ENCODE data around the gene SMAD3.
"Not testable (repeated sequence)": the region's sequence is repeated elsewhere in the genome, so short reads cannot be mapped to it uniquely, and the experiment has no call there.

The SMAD3 gene

DNA sequence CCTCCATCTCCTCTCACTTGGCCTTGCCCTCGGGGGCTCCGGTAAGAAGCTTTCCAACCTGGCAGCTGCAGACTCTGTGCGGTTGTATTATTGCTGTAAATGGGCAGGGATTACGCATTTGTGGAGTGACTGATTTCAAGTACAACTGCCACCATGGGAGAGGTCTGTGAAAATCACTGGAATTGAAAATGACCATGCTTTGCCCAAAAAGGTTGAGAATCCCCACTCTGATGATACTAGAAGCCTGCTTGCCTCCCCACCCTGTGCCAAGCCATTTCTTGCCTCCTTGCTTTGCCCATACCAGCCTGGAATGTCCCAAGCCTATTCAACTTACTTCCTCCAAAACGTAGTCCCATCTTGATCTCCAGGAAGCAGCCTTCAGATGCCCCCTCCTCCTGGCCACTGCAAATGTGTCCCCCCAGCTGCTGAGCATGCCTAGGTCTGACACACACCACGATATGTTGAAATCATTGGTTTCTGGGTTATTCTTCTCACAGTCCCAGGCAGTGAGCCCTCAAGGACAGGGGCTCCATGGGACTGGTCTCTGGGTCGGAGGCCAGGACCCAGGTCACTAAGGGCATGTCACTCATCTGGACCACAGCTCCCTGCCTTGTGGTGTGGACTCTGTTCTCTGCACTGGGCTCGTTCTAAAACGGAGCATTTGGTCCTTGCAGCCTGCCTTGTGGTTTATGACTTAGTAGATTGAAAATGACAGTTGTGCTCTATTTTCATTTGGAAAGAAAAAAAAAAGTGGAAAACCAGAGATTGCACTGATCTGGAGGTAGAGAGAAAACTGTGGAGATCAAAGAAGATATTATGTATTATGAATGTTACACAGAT is 42.9 kb downstream of the SMAD3 start:
- DNase-seq (ENCODE audit: low read depth in 1 of 2, low spot score in 1 of 2), result no peak

DNA sequence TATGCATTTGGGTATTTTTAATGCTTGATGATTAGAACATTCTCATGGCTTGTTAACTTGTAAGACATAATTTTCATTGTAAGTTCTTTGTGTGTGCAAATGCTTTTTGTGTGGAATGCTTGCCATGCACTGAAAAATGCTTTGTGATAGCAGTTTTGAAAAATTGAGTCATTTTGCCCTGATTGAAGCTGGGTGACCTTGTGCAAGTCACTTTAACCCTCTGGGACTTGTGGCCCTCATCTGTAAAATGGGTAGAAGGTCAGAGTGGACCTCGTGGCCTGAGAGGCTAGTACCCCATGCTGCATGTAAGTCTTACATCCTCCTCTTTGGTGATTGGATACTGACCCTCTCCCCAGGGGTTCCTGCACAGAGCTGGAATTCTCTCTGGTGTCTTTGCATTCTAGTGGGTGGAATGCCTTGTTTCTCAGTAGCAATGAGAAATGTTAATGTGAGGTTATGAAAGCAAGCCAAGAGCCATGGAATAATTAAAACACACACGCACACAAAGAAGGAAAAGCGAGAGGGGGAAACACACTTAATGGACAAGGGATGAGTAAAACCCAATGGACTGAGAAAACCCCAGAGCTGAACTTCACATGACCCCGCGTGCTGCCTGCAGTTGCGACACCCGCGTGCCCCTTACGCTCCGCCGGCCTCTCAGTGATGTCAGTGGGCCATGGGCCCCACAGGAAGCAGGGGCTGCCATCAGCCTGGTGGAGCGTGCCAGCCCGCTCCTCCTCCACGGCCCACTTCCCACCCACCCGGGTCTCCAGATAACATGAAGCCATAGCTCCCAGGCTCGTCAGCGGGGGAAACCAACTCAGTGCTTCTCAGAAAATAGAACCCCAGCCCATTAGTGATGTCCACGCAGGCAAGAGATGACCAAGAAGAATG is 44.0 kb downstream of the SMAD3 start:
- DNase-seq (ENCODE audit: low read depth in 1 of 2, low spot score in 1 of 2), result no peak

DNA sequence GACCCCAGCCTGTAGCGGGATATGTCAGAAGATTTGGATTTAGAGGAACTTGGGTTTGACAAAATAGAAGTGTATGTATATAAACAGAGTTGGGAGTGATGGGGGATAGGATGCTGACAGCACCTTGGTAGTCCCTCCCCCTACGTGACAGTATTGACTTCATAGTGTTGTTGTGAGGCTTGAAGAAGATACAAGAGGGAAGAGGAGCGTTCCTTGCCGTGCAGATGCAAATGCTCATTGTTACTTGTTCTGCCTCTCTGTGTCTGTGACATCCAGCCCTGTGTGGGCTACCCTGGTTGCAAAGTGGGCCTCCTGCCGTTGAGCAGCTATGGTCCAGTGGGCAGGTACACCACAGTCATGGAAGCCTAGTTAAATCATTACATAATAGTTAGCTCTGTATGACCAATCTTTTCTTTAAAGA is 45.0 kb downstream of the SMAD3 start:
- DNase-seq (ENCODE audit: low read depth in 1 of 2, low spot score in 1 of 2), result no peak

DNA sequence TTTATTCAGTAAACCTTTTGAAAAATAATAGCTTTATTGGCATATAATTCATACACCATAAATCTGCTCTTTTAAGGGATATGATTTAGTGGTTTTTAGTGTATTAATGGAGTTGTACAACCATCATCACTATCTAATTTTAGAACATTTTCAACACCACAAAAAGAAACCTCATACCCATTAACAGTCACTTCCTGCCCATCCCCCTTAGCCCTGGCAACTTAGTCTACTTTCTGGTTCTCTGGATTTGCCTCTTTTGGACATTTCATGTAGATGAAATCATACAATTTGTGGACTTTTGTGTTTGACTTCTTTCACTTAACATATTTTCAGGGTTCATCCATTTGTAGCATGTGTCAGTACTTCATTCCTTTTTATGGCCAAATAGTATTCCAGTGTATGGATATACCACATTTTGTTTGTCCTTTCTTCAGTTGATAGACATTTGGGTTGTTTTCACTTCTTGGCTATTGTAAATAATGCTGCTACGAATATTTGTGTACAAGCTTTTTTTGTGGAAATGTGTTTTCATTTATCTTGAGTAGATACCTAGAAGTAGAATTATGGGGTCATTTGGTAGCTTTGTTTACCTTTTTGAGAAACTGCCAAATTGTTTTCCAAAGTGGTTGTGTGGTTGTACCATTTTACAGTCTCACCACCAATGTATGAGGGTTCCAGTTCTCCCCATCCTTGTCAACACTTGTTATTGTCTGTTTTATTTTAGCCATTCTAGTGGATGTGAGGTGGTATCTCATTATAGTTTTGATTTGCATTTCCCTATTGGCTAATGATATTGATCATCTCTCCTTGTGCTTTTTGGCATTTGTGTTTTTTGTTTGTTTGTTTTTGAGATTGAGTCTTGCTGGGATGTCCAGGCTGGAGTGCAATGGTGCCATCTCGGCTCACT is 45.8 kb downstream of the SMAD3 start:
- DNase-seq (ENCODE audit: low read depth in 1 of 2, low spot score in 1 of 2), result no peak

DNA sequence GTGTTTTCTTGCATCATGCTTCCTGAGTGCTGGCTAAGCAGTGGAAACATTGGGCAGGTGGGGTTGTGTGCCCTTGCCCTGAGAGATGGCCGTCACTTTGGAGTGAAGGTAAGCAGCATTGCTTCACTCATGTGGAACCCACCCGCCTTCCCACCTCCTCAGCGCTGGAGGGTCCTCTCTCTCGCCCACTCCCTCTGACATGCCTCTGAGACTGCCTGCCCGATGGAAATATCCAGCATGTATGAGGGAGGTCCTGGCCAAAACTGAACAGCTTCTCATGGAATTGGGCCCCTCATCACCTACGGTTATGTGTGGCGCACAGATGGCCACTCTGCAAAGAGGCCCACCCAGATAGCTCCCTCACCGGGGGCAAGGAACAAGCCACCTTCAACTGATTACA is 48.6 kb downstream of the SMAD3 start:
- DNase-seq (ENCODE audit: low read depth in 1 of 2, low spot score in 1 of 2), result no peak

DNA sequence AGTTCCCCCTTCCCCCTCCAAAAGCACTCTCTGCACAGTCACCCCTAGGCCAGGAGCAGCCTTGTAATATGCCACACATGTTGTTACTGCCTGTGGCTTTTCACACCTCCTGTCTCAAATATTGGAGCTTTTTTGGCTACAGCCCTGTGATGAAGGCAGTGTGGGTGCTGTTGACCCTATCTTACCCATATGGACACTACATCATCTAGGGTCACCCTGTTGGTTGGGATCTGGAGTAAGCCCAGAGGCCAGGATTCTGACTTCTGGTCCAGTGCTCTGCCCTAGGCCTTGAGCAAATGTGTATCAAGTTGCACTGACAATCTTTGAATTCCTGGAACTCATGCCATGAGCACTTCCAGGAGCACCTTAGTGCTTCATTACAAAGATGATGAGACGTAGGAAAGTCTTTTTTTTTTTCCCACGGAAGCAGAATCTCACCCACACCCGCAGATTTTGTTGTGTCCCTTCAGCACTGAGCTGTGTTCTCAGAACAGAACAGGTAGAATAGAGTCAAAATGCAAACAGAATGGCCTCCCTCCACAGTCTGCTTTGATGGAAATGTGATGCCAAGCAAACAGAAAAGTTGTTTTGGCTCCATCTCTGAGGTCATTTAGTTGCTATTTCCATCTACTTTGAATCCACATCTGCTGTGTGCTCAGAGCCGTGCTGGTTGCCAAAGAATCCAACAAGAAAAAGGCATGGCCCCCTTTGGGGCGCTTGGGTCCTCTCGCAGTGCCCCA is 49.6 kb downstream of the SMAD3 start:
- no peak for DNase-seq (ENCODE audit: low read depth in 1 of 2, low spot score in 1 of 2)

DNA sequence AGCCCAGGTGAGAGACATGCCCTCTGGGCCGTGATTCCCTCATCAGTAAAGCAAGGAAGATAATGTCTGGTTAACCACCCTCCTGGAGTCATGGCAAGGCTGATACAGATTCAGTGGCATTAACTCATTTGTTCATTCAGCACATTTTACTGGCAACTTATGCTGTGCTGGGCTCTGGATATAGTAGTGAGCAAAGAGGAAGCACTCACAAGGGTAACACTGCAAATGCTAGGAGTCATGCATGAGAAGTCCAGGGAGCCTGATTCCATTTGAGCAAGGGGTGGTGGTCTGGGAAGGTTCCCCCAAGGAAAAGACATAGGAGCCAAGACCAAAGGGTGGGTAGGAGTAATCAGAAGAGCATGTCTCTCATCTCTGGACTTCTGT is 50.2 kb downstream of the SMAD3 start:
- DNase-seq (ENCODE audit: low read depth in 1 of 2, low spot score in 1 of 2), result no peak

DNA sequence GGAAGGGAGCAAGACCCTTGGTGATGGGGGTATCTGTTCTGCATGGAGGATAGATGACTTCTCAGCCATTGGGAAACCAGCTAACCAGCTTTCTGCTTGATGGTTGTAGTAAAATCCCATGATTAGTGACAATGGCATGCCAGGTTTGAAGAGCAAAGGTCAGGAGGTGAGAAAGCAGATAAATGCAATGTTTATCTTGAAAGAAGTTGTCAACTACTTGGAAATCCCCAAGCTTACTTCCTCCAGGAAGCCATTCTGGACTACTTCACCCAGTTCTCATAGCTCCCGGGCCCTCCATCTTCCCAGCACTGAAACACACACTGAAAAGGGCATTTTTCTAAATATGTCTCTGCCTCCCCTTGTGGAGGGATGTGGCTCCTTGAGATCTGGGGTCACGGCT is 51.3 kb downstream of the SMAD3 start:
- DNase-seq (ENCODE audit: low read depth in 1 of 2, low spot score in 1 of 2), result no peak

DNA sequence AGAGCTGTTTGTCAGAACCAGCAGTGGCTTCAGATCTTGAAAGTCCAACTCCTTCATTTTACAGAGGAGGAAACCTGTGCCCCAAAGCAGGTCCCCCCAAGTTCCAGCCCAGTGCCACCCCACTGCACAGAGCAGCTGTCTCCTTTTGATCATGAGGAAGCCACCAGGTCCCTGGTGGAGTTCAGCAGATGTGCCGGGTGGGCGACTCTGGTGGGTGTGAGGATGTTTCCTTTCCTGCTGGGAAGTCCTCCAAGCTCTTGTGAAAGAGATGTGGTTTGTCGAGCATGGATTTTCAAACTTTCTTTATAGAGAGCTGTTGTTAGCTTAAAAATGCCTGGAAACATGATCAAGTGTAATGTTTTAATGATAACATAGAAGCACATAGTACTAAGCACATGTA is 52.0 kb downstream of the SMAD3 start:
- no peak for DNase-seq (ENCODE audit: low read depth in 1 of 2, low spot score in 1 of 2)

DNA sequence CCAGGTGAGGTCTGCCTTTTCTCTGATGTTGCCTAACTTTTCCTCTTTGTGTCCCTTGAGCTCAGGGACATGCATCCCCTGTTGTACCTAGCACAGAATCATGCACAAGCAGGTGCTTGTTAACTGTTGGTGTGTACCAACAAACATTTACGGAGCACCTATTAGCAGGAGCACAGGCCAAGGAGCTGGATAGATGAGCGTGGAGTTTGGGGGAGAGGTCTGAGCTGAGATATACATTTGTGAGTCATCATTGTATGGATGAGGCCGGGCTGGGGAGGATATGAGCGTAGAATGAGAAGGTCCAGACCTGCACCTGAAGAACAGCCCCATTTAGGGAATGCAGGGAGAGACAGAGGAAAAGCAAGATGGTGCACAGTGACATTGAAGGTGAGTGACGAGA is 53.4 kb downstream of the SMAD3 start:
- no peak for DNase-seq (ENCODE audit: low read depth in 1 of 2, low spot score in 1 of 2)

DNA sequence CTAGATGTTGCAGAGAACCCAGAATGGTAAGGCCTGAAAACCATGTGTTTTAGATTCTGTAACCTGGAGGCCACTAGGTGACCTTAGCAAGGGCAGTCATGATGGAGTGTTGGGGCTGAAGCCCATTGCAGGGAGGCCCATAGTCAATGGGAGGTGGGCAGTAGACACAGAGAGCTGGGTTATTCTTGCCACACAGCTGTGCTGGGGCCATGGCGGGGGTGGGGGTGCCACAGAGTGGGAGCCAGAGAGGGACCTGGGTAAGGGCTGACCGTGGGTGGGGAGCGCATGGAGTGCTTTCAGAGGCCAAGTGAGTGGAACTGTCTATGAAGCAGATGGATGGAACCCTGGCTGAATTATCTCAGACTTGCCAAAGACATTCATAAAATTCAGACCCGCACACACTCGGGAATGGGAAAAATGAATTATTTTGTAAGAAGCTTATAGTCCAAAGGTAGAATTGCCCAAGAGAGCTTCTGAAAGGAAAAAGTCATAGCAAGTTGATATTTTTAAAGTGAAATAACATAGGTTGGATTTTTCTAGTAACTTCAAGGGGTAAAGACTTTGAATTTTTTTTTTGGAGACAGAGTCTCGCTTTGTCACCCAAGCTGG is 53.9 kb downstream of the SMAD3 start:
- DNase-seq (ENCODE audit: low read depth in 1 of 2, low spot score in 1 of 2), result no peak

DNA sequence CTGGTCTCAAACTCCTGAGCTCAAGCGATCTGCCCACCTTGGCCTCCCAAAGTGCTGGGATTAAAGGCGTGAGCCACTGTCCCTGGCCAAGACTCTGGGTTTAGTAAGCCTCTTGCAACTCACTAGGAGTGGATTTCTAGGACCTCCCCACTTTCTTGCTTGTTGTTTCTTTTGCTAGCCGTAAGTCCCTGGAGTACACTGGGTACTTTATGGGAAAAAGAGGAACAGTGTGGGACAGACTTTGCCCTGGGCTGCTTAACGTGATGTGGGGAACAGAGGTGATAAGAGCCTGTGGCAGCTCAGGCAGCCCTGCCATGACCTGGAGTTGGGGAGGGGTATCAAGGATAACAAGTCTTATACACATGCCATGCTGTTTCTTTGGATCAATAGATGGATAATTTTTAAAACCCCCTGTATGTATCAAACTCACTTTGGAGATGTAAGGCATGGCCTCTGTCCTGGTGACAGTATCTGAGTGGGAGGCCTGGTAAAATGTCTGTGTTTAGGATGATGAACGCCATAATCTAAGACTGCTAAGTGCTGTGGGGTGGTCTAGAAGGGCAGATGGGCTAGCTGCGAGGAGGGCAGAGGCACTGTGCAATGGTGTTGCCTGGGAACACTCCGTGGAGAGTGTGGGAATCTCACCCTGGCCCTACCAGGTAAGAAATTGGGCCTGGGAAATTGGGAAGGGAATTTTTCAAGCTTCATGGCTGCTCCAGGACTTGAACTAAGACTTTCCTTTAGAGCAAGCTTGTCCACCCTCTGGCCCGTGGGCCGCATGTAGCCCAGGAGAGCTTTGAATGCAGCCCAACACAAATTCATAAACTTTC is 54.8 kb downstream of the SMAD3 start:
- no peak for DNase-seq (ENCODE audit: low read depth in 1 of 2, low spot score in 1 of 2)

DNA sequence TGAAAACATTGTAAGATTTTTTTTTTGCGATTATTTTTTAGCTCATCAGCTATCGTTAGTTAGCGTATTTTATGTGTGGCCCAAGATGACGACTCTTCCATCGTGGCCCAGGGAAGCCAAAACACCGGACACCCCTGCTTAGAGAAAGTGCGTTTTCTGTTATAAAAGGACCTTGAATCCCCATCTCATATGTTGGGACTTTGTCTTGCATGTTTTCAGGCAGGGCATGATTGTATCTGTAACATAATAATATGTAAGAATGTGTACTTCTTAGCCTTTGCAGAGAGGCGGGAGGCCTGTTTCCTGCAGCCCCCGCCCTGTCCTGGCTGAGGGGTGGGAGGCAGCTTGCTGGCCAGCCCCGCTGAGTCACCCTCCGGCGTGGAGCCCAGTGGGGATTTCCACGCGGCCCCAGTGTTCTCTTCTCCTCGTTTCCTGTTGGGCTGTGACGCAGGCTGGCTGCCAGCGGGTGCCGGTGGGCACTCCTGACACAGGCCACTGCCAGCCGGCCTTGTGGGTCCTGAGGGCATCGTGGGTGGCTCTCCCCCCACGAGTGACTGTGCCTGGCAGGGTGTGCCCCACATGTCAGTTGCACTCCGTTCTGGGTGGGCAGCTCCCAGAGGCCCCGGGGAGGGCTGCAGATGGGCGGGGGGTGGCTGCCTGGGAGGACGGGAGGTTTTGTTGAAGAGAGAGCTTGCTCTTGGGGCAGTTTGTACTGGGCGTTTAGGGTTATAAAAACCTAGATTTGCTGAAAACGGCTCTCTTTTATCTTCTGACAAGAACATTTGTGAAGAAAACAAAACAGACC is 55.6 kb downstream of the SMAD3 start:
- peak; percentile 71 to 82 for DNase-seq (ENCODE audit: low read depth in 1 of 2, low spot score in 1 of 2)

DNA sequence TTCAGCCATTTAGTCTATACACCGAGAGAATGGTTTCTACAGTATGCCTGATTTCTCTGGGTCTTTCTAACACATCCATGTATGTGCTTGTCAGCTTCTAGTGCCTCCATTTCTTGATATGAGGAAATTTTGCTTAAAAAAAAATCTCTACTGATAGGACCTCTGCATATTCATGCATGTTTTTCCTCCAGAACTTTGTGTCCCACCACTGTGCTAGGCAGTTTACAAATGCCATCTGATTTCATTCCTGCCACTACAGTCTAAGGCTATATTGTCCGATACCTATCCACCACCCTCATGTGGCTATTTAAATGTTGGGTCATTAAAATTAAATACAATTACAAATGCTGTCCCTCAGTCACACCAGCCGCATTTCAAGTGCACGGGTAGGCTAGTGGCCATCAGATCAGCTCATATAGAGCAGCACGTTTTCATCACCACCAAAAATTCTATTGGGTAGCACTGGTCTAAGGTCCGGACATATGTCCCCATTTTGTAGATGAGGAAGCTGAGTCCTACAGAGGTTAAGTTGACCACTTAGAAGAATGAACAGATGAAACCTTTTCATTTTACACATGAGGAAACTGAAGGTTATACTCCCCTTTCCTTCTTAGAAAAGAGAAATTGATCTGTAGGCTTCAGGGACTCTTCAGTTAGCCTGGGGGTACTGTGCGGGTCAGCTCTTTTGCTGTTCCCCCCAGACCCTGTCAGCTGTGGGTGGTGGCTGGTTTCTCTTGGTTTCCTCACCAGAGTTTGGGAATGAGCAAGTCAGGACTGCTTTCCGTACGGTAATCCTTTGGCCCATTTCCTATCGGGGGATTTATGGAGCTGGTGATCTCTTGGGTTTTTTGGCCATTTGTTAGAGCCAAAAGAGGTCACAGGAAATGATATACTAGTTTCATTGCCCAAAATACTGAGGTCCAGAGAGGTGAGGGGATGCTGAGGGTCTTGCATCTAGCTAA is 56.5 kb downstream of the SMAD3 start:
- no peak for DNase-seq (ENCODE audit: low read depth in 1 of 2, low spot score in 1 of 2)

DNA sequence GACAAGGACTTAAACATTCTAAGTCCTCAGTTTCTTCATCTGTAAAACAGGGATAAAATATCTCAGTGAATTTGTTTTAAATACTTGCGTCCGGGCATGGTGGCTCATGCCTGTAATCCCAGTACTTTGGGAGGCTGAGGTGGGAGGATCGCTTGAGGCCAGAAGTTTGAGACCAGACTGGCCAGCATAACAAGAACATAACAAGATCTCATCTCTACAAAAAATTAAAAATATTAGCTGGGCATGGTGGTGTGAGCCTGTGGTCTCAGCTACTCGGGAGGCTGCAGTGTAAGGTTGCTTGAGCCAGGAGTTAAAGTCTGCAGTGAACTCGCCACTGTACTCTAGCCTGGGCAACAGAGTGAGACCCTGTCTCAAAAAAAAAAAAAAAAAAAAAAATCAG is 57.4 kb downstream of the SMAD3 start:
- DNase-seq (ENCODE audit: low read depth in 1 of 2, low spot score in 1 of 2), result not testable (repeated sequence)

DNA sequence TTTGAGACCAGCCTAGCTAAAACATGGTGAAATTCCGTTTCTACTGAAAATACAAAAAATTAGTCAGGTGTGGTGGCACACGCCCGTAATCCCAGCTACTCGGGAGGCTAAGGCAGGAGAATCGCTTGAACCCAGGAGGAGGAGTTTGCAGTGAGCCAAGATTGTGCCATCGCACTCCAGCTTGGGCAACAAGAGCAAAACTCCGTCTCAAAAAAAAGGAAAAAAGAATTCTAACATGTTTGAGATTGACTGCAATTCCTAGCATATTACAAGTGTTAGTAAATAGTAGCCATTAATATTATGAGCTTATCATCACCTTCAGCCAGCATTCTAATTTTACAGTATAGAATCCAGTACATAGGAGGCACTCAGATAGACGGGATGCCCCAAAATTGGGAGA is 57.9 kb downstream of the SMAD3 start:
- DNase-seq (ENCODE audit: low read depth in 1 of 2, low spot score in 1 of 2), result not testable (repeated sequence)

DNA sequence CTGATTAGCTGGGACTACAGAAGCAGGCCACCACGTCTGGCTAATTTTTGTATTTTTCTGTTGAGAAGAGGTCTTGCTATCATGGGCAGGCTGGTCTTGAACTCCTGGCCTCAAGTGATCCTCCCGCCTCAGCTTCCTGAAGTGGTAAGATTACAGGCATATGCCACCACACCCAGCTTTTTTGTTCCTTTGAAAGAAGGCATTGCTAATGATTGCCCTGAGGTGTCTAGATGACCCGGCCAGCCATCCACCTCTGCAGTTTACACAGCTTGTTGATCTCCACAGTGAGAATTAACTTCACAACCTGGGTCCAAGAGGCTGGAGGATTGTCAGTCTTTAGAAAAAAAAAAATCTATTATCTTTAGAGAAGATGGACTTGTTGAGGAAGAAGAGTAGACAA is 58.7 kb downstream of the SMAD3 start:
- no peak for DNase-seq (ENCODE audit: low read depth in 1 of 2, low spot score in 1 of 2)

Data from activated CD4-positive, alpha-beta T cell treated with anti-CD3 and anti-CD28 coated beads, Interleukin-2, amount 50 U/mL, for 24 hours (primary cell).